RWPE1 (cell line): ENCODE measurements around the gene COTL1.

Experiments used
- CTCF ChIA-PET: fragments of 350-600 bp; sonication (Branson Sonifier 250); formaldehyde crosslinking; extraction: SDS; loops from one replicate; lab custom pipeline; 2021; lab: Yijun Ruan, JAX
- POLR2A ChIA-PET: fragments of 400-600 bp; formaldehyde crosslinking; extraction: SDS; loops from one replicate; lab custom pipeline; 2020; ENCODE audit warnings: antibody characterized with exemption; ENCODE audit not compliant: low non-redundant PET; lab: Yijun Ruan, JAX
- DNase-seq: peaks from one replicate; pipeline ENCODE4 v3.0.0; 2012; ENCODE audit warnings: low spot score
- H3K27ac ChIP-seq: fragments of 450-650 bp; 2 replicates; pipeline ENCODE4 v1.5.1; 2017
- CTCF ChIP-seq: fragments of 450-650 bp; conservative IDR thresholded peaks from 2 replicates; pipeline ENCODE4 v1.5.1; 2017; ENCODE audit warnings: low read depth, mild to moderate bottlenecking

Gene COTL1

GRCh38 chr16:84553873-84554399 is 63.9 kb downstream of the COTL1 start:
- no peak overlapping the region for H3K27ac ChIP-seq
- no peak for TF ChIP-seq CTCF
- CTCF ChIA-PET, result no interaction called here
- POLR2A ChIA-PET, result no interaction called here
- DNase-seq, result no peak

GRCh38 chr16:84552135-84552534 is 65.7 kb downstream of the COTL1 start:
- ChIA-PET POLR2A (interaction anchor here (0.7 kb wide), 1 partner anchor 12 kb away, joined by 3 read pairs; no protein-coding TSS in a partner anchor), CTCF (interaction anchor here (0.6 to 0.7 kb wide), 3 partner anchors 46 to 288 kb away, joined by 3 to 5 read pairs (median 3); no protein-coding TSS in a partner anchor)
- no peak for DNase-seq
- no peak for TF ChIP-seq CTCF
- H3K27ac ChIP-seq, result no peak overlapping the region

- CTCF ChIA-PET, result interaction anchor here (0.7 kb wide), 1 partner anchor 104 kb away, joined by 5 read pairs; no protein-coding TSS in a partner anchor
- POLR2A ChIA-PET, result no interaction called here
- TF ChIP-seq CTCF, result no peak
Measured at GRCh38 chr16:84550096-84550495, 67.8 kb downstream of the COTL1 start.

GRCh38 chr16:84548971-84549844 is 68.7 kb downstream of the COTL1 start:
- no peak for DNase-seq
- POLR2A ChIA-PET, result no interaction called here
- H3K27ac ChIP-seq, result no peak overlapping the region
- CTCF ChIA-PET, result interaction anchor here (0.7 kb wide), 1 partner anchor 105 kb away, joined by 5 read pairs; no protein-coding TSS in a partner anchor
- TF ChIP-seq CTCF, result no peak

More at GRCh38 chr16:84550096-84550495, 67.8 kb downstream of the COTL1 start:
- no peak overlapping the region for H3K27ac ChIP-seq
- DNase-seq, result no peak

- H3K27ac ChIP-seq, result no peak overlapping the region
- no peak for TF ChIP-seq CTCF
- ChIA-PET POLR2A (no interaction called here), CTCF (no interaction called here)
- DNase-seq, result no peak
Measured at GRCh38 chr16:84548508-84548907, 69.4 kb downstream of the COTL1 start.

GRCh38 chr16:84547546-84548061 is 70.3 kb downstream of the COTL1 start:
- ChIA-PET POLR2A (no interaction called here), CTCF (no interaction called here)
- no peak for TF ChIP-seq CTCF
- H3K27ac ChIP-seq, result no peak overlapping the region
- DNase-seq, result no peak
